HepG2 (cell line): ENCODE measurements around the gene KDM3B. TPM values are rescaled to one million over a fixed set of nuclear protein-coding genes. Genes with fewer than 3 reads are reported as not detected.

ENCODE experiments used
- IKZF4 ChIP-seq: sonication (generic); formaldehyde crosslinking; IDR thresholded peaks from 2 replicates; pipeline ENCODE4 v1.5.1; 2020; ENCODE audit warnings: borderline replicate concordance, mild to moderate bottlenecking, low read depth, missing genetic modification reagents; ENCODE audit errors: not compliant biosample characterization
- KLF13 ChIP-seq: sonication (generic); formaldehyde crosslinking; IDR thresholded peaks from 2 replicates; pipeline ENCODE4 v1.4.0; 2020; ENCODE audit warnings: mild to moderate bottlenecking, missing genetic modification reagents
- PRPF4 ChIP-seq: fragments of 200-400 bp; formaldehyde crosslinking; IDR thresholded peaks from 2 replicates; pipeline ENCODE4 v1.6.1; 2016; ENCODE audit warnings: low read length, low read depth; ENCODE audit not compliant: poor library complexity, severe bottlenecking
- SMARCE1 ChIP-seq: fragments of 450-650 bp; IDR thresholded peaks from 2 replicates; pipeline ENCODE4 v1.6.1; 2017; ENCODE audit warnings: borderline replicate concordance
- WIZ ChIP-seq: sonication (generic); formaldehyde crosslinking; IDR thresholded peaks from 2 replicates; pipeline ENCODE4 v1.5.1; 2020; ENCODE audit warnings: mild to moderate bottlenecking, missing genetic modification reagents
- ZFP36L2 ChIP-seq: sonication (generic); formaldehyde crosslinking; IDR thresholded peaks from 2 replicates; pipeline ENCODE4 v1.4.0; 2020; ENCODE audit warnings: missing genetic modification reagents
- ZFX ChIP-seq: sonication (generic); formaldehyde crosslinking; IDR thresholded peaks from 2 replicates; pipeline ENCODE4 v1.4.0; 2020; ENCODE audit warnings: mild to moderate bottlenecking, low read depth, missing genetic modification reagents, moderate library complexity
- ZFY ChIP-seq: sonication (generic); formaldehyde crosslinking; IDR thresholded peaks from 2 replicates; pipeline ENCODE4 v1.4.0; 2020; ENCODE audit warnings: missing genetic modification reagents
- ZNF335 ChIP-seq: sonication (generic); formaldehyde crosslinking; IDR thresholded peaks from 2 replicates; pipeline ENCODE4 v1.4.0; 2020; ENCODE audit warnings: missing genetic modification reagents
- ZNF432 ChIP-seq: sonication (generic); formaldehyde crosslinking; IDR thresholded peaks from 2 replicates; pipeline ENCODE4 v1.5.0; 2020; ENCODE audit warnings: missing genetic modification reagents, mild to moderate bottlenecking, borderline replicate concordance
- ZNF720 ChIP-seq: sonication (generic); formaldehyde crosslinking; IDR thresholded peaks from 2 replicates; pipeline ENCODE4 v1.4.0; 2020; ENCODE audit warnings: missing genetic modification reagents
- polyA plus RNA-seq, 8 experiments: library from polyadenylated mRNA; depleted of rRNA in 3 of 8; stranded (reverse) in 7 of 8; unstranded in 1 of 8; fragments of >200 nt; fragmentation: Illumina TruSeq in 4 of 8; extraction: Trizol in 4 of 8; gene quantifications; 2 replicates each; pipeline versions ENCODE4 v1.2.1 to v1.2.3, GENCODE V29; 2011 to 2016; ENCODE audit warnings: low read depth in 4 of 8, missing spikeins in 1 of 8, mixed read lengths in 1 of 8; ENCODE audit not compliant: insufficient read depth in 1 of 8
- total RNA-seq, 5 experiments: library from RNA; depleted of rRNA; stranded (reverse); fragments of >200 nt; fragmentation: Illumina TruSeq; extraction: Trizol; gene quantifications; 2 replicates each; pipeline ENCODE4 v1.2.3, GENCODE V29; 2016; ENCODE audit warnings: low read depth in 1 of 5
- TF ChIP-seq, protein P1 (sequence below): sonication (generic); formaldehyde crosslinking; IDR thresholded peaks from one replicate; pipeline ENCODE4 v1.5.1; 2020; ENCODE audit warnings: mild to moderate bottlenecking, missing genetic modification reagents; ENCODE audit errors: not compliant biosample characterization
- TF ChIP-seq, protein P2 (sequence below): sonication (generic); formaldehyde crosslinking; IDR thresholded peaks from 2 replicates; pipeline ENCODE4 v1.4.0; 2020; ENCODE audit warnings: mild to moderate bottlenecking, missing genetic modification reagents
- TF ChIP-seq, protein P3 (sequence below): sonication (generic); formaldehyde crosslinking; IDR thresholded peaks from 2 replicates; pipeline ENCODE4 v1.5.0; 2020; ENCODE audit warnings: missing genetic modification reagents
- TF ChIP-seq, protein P4 (sequence below): sonication (generic); formaldehyde crosslinking; IDR thresholded peaks from 2 replicates; pipeline ENCODE4 v1.5.0; 2020; ENCODE audit warnings: mild to moderate bottlenecking, missing genetic modification reagents, borderline replicate concordance

Gene KDM3B
- total and polyA plus RNA-seq, 2 of the 13 experiments (the other 11 are each of a cell fraction or from before 2014, with no cell fraction given) = 19.7 to 34.3 TPM

DNA sequence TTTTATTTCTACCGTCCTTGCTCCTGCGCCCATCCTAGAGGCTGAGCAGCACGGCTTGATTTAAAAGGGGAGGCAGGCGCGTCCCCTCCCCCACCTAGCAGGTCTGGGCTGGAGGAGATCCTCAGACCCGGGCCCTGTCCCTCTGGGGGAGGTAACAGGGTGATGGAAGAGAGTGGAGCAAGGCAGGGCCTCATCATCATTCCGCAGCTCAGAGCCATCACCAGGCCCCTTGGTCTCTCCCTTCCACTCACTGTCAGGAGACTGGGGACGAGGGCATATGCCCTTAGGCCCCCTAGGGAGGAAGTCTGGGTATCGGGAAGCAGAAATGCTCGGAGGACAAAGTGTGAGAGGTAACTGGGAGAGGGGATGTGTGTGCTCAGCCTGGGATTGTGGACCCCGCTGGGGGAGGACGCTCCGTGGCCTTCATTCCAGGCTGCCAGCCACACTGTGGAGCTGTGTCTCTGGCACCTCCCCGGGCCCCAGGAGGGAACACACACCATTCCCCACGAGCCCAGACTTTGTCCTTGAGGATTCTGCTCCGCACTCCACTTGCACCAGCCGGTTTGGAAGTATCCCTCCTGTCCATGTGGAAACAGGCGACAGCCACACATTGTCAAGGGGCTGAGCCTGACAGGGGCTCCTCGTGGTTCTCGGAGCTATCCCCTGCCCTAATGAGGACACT lies 87.1 kb downstream of the KDM3B start (continued):
- TF ChIP-seq ZFY (CRISPR knock-in tag) (peak; percentile 18; the same call in 1 of the 2 replicates), ZNF335 (0 out of 2 replicates have a peak, but pooled peaks have one; percentile 11), ZNF432 (no peak), PRPF4 (no peak), KLF13 (CRISPR knock-in tag) (0 out of 2 replicates have a peak, but pooled peaks have one; percentile 37), ZFX (CRISPR knock-in tag) (peak; percentile 54), WIZ (CRISPR knock-in tag) (no peak), IKZF4 (CRISPR knock-in tag) (no peak), ZNF720 (CRISPR knock-in tag) (no peak), ZFP36L2 (CRISPR knock-in tag) (no peak), SMARCE1 (no peak)
- TF ChIP-seq, protein P1, sequence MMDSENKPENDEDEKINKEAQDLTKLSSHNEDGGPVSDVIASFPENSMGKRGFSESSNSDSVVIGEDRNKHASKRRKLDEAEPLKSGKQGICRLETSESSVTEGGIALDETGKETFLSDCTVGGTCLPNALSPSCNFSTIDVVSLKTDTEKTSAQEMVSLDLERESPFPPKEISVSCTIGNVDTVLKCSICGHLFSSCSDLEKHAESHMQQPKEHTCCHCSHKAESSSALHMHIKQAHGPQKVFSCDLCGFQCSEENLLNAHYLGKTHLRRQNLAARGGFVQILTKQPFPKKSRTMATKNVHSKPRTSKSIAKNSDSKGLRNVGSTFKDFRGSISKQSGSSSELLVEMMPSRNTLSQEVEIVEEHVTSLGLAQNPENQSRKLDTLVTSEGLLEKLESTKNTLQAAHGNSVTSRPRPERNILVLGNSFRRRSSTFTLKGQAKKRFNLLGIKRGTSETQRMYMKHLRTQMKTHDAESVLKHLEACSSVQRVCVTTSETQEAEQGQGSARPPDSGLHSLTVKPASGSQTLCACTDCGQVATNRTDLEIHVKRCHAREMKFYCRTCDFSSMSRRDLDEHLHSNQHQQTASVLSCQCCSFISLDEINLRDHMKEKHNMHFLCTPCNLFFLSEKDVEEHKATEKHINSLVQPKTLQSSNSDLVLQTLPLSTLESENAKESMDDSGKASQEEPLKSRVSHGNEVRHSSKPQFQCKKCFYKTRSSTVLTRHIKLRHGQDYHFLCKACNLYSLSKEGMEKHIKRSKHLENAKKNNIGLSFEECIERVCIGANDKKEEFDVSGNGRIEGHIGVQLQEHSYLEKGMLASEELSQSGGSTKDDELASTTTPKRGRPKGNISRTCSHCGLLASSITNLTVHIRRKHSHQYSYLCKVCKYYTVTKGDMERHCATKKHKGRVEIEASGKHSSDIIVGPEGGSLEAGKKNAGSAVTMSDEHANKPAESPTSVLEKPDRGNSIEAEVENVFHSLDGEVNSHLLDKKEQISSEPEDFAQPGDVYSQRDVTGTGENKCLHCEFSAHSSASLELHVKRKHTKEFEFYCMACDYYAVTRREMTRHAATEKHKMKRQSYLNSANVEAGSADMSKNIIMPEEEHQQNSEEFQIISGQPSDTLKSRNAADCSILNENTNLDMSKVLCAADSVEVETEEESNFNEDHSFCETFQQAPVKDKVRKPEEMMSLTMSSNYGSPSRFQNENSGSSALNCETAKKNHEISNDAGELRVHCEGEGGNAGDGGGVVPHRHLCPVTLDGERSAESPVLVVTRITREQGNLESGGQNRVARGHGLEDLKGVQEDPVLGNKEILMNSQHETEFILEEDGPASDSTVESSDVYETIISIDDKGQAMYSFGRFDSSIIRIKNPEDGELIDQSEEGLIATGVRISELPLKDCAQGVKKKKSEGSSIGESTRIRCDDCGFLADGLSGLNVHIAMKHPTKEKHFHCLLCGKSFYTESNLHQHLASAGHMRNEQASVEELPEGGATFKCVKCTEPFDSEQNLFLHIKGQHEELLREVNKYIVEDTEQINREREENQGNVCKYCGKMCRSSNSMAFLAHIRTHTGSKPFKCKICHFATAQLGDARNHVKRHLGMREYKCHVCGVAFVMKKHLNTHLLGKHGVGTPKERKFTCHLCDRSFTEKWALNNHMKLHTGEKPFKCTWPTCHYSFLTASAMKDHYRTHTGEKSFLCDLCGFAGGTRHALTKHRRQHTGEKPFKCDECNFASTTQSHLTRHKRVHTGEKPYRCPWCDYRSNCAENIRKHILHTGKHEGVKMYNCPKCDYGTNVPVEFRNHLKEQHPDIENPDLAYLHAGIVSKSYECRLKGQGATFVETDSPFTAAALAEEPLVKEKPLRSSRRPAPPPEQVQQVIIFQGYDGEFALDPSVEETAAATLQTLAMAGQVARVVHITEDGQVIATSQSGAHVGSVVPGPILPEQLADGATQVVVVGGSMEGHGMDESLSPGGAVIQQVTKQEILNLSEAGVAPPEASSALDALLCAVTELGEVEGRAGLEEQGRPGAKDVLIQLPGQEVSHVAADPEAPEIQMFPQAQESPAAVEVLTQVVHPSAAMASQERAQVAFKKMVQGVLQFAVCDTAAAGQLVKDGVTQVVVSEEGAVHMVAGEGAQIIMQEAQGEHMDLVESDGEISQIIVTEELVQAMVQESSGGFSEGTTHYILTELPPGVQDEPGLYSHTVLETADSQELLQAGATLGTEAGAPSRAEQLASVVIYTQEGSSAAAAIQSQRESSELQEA (CRISPR knock-in tag) = no peak
- TF ChIP-seq, protein P2, sequence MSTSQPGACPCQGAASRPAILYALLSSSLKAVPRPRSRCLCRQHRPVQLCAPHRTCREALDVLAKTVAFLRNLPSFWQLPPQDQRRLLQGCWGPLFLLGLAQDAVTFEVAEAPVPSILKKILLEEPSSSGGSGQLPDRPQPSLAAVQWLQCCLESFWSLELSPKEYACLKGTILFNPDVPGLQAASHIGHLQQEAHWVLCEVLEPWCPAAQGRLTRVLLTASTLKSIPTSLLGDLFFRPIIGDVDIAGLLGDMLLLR (CRISPR knock-in tag) = 0 out of 2 replicates have a peak, but pooled peaks have one; percentile 29
- TF ChIP-seq, protein P3, sequence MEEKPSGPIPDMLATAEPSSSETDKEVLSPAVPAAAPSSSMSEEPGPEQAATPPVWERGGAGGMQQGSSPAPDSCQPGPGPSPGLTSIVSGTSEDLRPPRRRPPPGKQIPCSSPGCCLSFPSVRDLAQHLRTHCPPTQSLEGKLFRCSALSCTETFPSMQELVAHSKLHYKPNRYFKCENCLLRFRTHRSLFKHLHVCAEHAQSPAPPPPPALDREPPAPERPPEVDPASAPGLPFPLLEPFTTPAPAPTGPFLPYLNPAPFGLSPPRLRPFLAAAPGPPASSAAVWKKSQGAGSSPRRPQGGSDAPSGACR = no peak
- TF ChIP-seq, protein P4, sequence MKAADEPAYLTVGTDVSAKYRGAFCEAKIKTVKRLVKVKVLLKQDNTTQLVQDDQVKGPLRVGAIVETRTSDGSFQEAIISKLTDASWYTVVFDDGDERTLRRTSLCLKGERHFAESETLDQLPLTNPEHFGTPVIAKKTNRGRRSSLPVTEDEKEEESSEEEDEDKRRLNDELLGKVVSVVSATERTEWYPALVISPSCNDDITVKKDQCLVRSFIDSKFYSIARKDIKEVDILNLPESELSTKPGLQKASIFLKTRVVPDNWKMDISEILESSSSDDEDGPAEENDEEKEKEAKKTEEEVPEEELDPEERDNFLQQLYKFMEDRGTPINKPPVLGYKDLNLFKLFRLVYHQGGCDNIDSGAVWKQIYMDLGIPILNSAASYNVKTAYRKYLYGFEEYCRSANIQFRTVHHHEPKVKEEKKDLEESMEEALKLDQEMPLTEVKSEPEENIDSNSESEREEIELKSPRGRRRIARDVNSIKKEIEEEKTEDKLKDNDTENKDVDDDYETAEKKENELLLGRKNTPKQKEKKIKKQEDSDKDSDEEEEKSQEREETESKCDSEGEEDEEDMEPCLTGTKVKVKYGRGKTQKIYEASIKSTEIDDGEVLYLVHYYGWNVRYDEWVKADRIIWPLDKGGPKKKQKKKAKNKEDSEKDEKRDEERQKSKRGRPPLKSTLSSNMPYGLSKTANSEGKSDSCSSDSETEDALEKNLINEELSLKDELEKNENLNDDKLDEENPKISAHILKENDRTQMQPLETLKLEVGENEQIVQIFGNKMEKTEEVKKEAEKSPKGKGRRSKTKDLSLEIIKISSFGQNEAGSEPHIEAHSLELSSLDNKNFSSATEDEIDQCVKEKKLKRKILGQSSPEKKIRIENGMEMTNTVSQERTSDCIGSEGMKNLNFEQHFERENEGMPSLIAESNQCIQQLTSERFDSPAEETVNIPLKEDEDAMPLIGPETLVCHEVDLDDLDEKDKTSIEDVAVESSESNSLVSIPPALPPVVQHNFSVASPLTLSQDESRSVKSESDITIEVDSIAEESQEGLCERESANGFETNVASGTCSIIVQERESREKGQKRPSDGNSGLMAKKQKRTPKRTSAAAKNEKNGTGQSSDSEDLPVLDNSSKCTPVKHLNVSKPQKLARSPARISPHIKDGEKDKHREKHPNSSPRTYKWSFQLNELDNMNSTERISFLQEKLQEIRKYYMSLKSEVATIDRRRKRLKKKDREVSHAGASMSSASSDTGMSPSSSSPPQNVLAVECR (CRISPR knock-in tag) = peak; percentile 43; the same call in 1 of the 2 replicates
